GM21381 (cell line): ENCODE results near the gene ADCY2.

ENCODE experiments used
- ATAC-seq: cut with Tn5 transposase; IDR thresholded peaks from one replicate; pipeline ENCODE4 v1.9.1; 2021; ENCODE audit warnings: mild to moderate bottlenecking, moderate library complexity; ENCODE audit not compliant: unreplicated experiment

Gene ADCY2

DNA sequence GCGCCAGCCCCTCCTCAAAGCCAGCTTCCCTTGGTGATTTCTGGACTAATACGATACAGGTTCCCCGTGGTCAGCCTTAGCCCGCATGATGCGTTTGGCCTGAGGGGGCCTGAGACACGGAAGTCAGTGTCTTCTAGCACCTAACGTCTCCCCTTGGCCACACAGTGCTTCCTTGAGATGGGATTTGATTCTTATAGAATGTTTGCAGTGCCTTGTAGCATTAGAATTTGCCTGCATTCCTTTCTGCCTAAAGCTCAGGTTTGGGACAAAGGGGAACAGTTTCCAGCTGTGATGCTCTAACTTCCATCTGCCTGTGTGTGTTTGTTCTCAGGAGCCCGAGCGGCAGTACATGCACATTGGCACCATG, 420.6 kb downstream of the ADCY2 start:
- ATAC-seq, result peak; percentile 20

GRCh38 chr5:7822449-7822848, 426.5 kb downstream of the ADCY2 start:
- no peak for ATAC-seq

GRCh38 chr5:7823594-7823993, 427.7 kb downstream of the ADCY2 start:
- ATAC-seq, result no peak

DNA sequence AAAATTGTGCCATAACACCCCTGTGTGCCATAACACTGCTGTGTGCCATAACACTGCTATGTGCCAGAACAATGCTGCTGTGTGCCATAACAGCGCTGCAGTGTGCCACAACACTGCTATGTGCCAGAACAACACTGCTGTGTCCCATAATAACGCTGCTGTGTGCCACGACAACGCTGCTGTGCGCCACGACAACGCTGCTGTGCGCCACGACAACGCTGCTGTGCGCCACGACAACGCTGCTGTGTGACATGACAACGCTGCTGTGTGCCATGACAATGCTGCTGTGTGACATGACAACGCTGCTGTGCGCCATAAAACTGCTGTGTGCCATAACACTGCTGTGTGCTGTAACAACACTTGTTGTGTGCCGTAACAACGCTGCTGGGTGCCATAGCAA, 429.1 kb downstream of the ADCY2 start:
- no peak for ATAC-seq

DNA sequence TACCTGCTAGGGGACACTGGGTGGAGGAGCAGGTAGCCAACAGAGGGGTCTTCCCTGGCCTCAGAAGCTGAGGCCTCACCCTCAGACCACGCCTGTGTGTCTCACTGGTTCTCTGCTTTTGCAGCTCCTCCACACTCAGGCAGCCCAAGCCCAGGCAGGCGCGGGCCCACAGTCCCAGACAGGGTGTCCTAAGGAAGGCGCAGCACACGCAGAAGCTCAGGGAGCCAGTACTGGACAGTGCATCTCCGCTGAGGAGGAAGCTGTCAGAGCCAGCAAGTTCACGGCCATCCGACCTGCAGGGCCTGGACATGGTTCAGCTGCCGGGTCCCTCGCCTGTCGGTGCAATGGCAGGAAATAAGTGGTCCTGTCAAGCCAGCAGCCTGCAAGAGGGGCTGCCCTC, 429.7 kb downstream of the ADCY2 start:
- no peak for ATAC-seq

DNA sequence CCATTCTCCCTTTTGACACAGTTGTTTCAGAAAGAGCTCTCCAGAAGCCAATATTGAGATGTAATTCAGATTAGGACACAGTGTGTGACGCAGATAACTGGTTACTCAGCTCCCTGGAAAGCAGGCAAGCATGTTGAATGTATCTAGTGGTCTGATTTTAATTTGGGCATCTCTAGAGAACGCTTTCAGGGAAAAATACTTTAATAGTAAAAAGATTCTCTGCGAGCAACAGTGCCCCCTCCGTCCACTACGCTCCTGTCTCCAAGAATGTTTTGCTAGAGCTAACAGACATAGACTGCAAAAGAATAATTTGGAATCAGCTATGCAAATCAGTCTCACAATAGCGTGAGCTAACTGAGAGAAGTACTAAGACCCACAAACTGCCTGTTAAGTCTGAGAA, 431.7 kb downstream of the ADCY2 start:
- no peak for ATAC-seq

DNA sequence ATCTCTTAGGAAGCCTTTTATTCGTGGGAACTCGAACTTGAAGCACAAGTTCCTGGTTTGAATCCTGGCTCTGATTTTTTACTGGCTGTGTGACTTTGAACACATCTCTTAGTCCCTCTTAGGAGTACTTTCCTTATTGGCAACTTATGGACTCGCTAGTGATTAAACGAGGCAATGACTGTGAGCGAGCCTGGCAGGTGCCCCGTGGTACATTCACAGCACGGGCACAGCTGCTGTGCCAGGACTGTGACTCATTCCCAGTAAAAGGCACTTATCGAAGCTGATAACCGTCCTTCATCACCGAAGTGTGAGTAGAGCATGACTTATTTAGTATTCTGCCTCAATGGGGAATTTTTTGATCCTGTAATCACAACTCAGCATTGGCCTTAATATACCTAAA, 432.3 kb downstream of the ADCY2 start:
- no peak for ATAC-seq

DNA sequence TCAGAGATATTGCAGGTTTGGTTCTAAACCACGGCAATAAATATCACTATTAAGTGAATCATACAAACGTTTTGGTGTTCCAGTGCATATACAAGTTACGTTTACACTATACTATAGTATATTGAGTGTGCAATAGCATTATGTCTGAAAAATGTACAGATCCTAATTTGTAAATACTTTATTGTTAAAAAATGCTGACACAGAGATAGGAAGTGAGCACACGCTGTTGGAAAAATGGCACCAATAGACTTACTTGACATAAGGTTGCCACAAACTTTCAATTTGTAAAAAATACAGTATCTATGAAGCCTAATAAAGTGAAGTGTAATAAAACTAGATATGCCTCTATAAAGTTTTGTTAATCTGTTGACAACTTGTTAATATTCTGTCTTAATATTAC, 439.0 kb downstream of the ADCY2 start:
- ATAC-seq, result no peak

DNA sequence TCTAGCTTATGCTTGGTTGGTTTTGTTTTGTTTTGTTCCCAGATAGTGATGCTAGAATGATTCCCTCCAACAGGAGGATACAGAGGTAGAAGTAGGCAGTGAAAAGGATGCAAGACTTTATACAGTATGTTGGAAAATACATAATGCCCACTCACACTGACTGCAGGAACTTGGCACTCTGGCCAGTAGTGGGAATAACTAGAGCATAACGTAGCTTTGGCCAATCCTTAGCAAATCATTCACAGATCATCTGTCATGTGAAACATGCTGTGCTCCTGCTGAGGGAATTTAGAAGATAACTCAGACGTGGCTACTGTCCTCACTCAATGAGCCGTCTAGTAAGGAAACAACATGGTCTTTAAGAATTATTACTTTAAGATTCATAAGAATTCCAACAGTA, 441.5 kb downstream of the ADCY2 start:
- ATAC-seq, result no peak

DNA sequence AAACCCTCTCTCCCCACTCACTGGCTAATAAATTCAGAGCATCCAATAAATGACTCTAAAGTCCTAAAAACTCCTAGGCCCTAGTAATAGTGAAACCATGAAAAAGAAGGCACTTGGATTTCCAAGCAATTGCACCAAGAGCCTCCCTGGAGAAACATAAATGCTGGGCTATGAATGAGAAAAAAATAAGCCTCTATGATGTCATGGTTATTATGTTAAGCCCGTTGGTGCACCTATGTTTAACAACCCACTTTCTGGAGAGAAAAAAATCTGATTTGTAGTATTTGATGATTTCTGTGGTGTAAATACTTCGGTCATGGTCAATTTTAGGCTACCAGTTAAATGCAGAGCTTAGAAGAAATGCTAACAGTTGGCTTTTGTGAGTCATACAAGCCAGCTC, 446.6 kb downstream of the ADCY2 start:
- ATAC-seq, result no peak

DNA sequence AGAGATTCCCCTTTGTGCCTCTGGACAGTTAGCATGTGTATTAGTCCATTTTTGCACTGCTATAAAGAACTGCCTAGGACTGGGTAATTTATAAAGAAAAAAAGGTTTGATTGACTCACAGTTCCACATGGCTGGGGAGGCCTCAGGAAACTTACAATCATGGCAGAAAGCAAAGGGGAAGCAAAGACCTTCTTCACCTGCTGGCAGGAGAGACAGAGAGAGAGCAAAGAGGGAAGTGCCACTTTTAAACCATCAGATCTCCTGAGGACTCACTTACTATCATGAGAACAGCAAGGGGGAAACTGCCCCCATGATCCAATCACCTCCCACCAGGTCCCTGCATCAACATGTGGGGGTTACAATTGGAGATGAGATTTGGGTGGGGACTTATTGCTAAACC, 449.0 kb downstream of the ADCY2 start:
- no peak for ATAC-seq

GRCh38 chr5:7845557-7845956, 449.6 kb downstream of the ADCY2 start:
- no peak for ATAC-seq

DNA sequence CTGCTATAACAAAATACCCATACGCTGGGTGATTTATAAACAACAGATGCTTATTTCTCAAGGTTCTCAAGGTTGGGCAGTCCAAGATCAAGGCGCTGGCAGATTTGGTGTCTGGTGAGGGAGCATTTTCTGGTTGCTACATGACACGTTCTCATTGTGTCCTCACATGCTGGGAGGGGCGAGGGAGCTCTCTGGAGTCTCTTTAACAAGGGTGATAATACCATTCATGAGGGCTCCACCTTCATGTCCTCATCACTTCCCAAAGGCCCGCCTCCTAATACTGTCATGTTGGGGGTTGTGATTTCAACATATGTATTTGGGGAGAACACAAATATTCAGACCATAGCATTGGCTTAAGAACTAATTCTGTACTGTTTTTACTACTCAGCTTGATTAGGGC, 450.4 kb downstream of the ADCY2 start:
- no peak for ATAC-seq

DNA sequence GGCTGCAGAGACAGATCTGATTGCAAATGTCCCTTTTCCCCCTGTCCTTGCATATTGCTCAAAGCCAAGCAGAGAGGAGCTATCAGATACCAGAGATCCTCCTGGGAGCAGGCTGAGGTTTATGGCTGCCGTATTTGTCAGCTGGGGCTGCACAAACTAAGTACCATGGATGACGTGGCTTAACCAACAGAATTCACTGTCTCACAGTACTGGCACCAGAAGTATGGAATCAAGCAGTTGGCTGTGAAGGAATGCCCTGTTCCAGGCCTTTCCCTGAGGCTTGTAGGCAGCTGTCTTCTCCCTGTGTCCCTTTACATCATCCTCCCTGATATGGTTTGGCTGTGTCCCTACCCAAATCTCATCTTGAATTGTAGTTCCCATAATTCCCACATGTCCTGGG, 452.4 kb downstream of the ADCY2 start:
- ATAC-seq, result no peak

- ATAC-seq, result no peak
These were observed 453.9 kb downstream of the ADCY2 start for GRCh38 chr5:7849681-7850394.

GRCh38 chr5:7850395-7851239, 454.7 kb downstream of the ADCY2 start, which contains the start of gene CFAP90:
CFAP90 (minus strand) TSS chr5:7851133; CDS start chr5:7851021, 112 bp downstream.
- no peak for ATAC-seq

GRCh38 chr5:7851240-7851592, 455.3 kb downstream of the ADCY2 start:
- no peak for ATAC-seq

DNA sequence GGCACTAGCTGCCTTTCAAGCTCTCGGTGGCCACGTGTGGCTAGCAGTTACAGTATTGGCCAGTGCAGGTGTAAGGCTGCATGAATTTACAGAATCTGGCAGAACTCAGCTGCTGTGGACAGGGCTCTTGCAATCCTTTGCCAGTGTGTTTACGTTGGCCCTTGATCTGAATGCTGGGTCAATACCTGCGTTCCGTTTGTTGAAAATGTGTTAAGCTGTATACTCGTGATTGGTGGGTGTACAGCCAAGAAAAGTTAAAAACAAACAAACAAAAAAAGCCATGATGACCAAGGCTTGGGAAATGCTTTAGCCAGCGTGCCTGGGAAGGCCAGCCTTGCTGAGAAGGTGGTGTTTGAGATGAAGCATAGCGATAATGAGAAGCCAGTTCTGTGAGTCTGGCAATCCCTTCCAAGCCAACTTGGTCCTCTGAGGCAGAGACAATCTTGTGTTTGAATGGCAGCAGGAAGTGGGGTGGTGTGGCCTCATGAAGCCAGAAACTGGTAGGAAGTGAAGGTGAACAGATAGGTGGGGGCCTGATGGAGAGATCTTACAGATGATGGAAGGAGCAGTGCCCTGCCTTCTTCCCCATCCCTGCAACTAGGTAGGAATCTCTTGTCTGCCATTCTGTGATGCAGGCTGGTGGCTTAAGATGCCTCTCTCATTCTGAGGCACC, 455.8 kb downstream of the ADCY2 start:
- ATAC-seq, result no peak

GRCh38 chr5:7852542-7852941, 456.6 kb downstream of the ADCY2 start:
- ATAC-seq, result no peak

- ATAC-seq, result no peak
These were observed 457.1 kb downstream of the ADCY2 start for GRCh38 chr5:7852988-7853387.

DNA sequence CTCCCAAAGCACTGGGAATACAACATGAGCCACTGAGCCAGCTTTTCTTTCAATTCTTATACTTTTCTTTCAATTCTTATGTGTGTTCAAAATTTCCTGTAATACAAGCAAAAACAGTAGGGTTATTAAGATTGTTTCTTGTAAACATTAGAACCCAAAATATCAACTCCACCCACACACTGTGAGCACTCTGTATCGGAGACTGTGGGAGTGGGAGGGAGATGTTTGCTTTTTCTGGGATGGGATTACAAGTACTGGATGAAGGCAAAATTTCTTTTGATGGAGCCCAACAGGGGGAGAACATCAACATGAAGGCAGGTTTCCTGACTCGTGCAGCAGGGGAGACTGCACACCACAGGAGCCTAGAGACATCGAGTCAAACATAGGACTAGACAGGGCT, 459.7 kb downstream of the ADCY2 start:
- ATAC-seq, result no peak

DNA sequence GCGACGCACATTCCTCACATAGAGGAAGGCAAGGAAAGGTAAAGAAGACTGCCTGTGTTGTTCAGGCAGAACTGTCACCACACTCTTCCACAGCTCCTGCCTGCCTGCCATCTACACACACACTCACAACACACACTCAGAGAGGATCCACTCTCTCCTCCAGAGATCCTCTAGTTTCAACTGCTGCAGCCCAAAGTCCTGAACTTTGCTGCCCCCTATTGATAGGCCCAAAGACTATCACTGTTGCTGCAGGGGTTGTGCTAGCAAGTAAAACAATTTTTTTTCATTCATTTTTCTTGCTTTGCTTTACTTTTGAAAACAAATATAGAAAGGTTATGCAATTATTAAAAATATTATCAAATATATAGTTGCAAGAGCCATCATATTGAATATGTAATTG, 460.9 kb downstream of the ADCY2 start:
- ATAC-seq, result peak; percentile 43
